GM15510 (cell line): Measurements from ENCODE around the gene PCDH15.

Source experiments
- POLR2A ChIP-seq: IDR thresholded peaks from 3 replicates; pipeline ENCODE4 v1.6.1; 2011; ENCODE audit warnings: borderline replicate concordance; ENCODE audit not compliant: insufficient read length; ENCODE audit errors: extremely low read depth

The PCDH15 gene

DNA sequence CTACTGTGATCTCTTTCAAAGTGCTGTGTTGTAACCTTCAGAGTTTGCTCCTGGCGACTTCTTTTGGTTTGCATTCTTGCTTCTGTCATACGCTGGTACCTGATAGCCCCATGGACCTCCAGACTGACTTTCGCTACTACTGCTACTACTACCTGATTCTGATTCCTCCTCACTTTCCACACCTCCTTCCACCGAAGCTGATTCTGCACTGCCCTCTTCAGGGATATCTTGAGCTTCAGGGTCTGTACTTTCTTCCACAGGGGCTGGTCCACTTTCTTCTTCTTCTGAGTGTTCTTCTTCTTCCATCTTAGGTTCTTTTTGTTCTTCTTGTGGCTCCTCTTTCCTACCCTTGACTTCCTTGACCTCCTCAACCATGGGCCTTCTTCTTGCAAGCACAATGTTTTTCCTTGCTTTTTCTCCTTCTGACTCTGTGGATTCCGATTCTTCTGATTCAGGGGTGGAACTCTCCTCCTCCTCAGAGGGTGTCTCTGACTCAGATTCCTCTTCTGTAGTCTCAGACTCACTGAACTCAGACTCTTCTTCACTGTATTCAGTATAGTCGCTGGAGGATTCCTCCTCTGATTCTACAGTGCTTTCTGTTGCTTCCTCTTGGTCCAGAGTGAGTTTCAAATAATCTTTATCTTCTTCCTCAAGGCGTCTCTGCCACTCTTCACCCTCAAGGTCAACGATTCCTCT is 992.2 kb downstream of the PCDH15 start:
- TF ChIP-seq POLR2A = no peak

GRCh38 chr10:53786236-53786900 is 1014.7 kb downstream of the PCDH15 start:
- TF ChIP-seq POLR2A = no peak

GRCh38 chr10:53771701-53772100 is 1029.3 kb downstream of the PCDH15 start:
- no peak for TF ChIP-seq POLR2A

DNA sequence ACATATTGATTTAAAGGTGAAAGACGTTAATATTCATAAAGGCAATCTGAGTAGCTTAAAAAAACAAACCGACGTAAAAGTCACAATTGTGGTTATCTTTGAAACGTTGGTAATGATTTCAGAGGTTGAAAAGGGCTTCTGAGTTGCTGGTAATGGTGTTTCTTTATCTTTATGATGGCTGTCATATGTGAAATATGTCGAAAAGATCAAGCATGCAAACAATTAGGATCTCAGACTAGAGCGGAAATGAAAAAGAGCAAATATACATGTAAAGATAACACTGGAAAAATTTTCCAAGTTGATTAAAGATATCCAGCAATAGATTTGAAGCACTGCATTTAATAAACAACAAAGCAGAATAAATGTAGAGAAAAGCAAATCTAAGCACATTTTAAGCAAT is 1030.1 kb downstream of the PCDH15 start:
- no peak for TF ChIP-seq POLR2A

- TF ChIP-seq POLR2A = no peak
Observed at GRCh38 chr10:53765311-53765710, 1035.7 kb downstream of the PCDH15 start.

- TF ChIP-seq POLR2A = no peak
Observed at GRCh38 chr10:53754596-53755250, 1046.3 kb downstream of the PCDH15 start.
